RWPE1 (cell line): ENCODE data around the gene TCP11L2.
A peak's percentile ranks its signal among the peaks of the same experiment; 100 is the strongest.

Experiments
- CTCF ChIA-PET: fragments of 350-600 bp; sonication (Branson Sonifier 250); formaldehyde crosslinking; extraction: SDS; loops from one replicate; lab custom pipeline; 2021; lab: Yijun Ruan, JAX
- POLR2A ChIA-PET: fragments of 400-600 bp; formaldehyde crosslinking; extraction: SDS; loops from one replicate; lab custom pipeline; 2020; ENCODE audit warnings: antibody characterized with exemption; ENCODE audit not compliant: low non-redundant PET; lab: Yijun Ruan, JAX
- DNase-seq: peaks from one replicate; pipeline ENCODE4 v3.0.0; 2012; ENCODE audit warnings: low spot score
- H3K27ac ChIP-seq: fragments of 450-650 bp; 2 replicates; pipeline ENCODE4 v1.5.1; 2017
- CTCF ChIP-seq: fragments of 450-650 bp; conservative IDR thresholded peaks from 2 replicates; pipeline ENCODE4 v1.5.1; 2017; ENCODE audit warnings: low read depth, mild to moderate bottlenecking

Gene TCP11L2

GRCh38 chr12:106301611-106302321 lies 767 bp upstream of the TCP11L2 start:
- POLR2A ChIA-PET: interaction anchor here (0.7 kb wide), 1 partner anchor 56 kb away, joined by 3 read pairs; no protein-coding TSS in a partner anchor
- peak; percentile 38 for DNase-seq
- peak overlapping the region; percentile 94 for H3K27ac ChIP-seq
- no peak for TF ChIP-seq CTCF
- CTCF ChIA-PET: interaction anchor here (0.6 to 1.2 kb wide), 3 partner anchors 36 to 677 kb away, joined by 3 to 5 read pairs (median 3); no protein-coding TSS in a partner anchor

DNA sequence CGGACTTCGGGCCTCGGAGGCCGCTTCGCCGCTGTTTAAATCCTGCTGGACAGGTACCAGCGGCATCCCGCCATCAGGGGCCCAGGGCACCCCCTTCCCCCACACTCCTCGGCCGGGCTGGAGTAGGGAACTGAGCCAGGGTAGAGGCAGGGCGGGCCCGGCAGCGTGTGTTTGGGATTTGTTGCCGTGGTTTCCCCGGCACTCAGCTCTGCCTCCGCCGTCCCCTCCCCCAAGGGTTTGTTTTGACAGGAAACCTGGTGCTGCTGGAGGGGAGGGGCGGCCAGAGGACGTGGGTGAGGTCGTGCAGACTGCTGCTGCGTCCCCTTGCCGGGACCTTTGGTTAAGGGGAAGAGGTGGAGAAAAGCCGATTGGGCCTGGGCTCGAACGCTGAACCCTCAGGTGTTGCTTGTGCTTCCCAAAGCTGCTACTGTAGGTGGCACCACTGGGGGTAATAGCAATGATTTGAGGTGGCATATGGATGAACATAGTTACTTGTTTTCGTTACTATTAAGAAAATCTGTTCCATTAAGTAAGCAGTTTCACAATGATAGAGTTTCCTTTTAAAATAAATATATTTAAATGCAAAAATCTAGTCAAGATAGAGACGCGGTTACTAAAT lies 778 bp downstream of the TCP11L2 start:
- TF ChIP-seq CTCF: no peak
- ChIA-PET POLR2A (no interaction called here), CTCF (interaction anchor here (0.6 to 0.8 kb wide), 3 partner anchors 20 to 58 kb away, joined by 3 read pairs; no protein-coding TSS in a partner anchor)
- DNase-seq: peak; percentile 72
- H3K27ac ChIP-seq: peak overlapping the region; percentile 94

- peak overlapping the region; percentile 94 for H3K27ac ChIP-seq
- DNase-seq: no peak
- CTCF ChIA-PET: interaction anchor here (0.8 kb wide), 1 partner anchor 53 kb away, joined by 3 read pairs; no protein-coding TSS in a partner anchor
- POLR2A ChIA-PET: no interaction called here
- no peak for TF ChIP-seq CTCF
Observed at GRCh38 chr12:106304001-106304421, 1.5 kb downstream of the TCP11L2 start.

GRCh38 chr12:106304797-106305196 lies 2.3 kb downstream of the TCP11L2 start:
- no peak overlapping the region for H3K27ac ChIP-seq
- no peak for TF ChIP-seq CTCF
- ChIA-PET CTCF (no interaction called here), POLR2A (no interaction called here)
- no peak for DNase-seq

- H3K27ac ChIP-seq: no peak overlapping the region
- POLR2A ChIA-PET: no interaction called here
- no peak for DNase-seq
- CTCF ChIA-PET: no interaction called here
- no peak for TF ChIP-seq CTCF
Observed at GRCh38 chr12:106305376-106305775, 2.8 kb downstream of the TCP11L2 start.

- CTCF ChIA-PET: no interaction called here
- POLR2A ChIA-PET: no interaction called here
- H3K27ac ChIP-seq: no peak overlapping the region
- no peak for DNase-seq
- TF ChIP-seq CTCF: no peak
Observed at GRCh38 chr12:106307181-106307580, 4.6 kb downstream of the TCP11L2 start.
